ENCODE data around the gene NCKAP5.
A peak's percentile ranks its signal among the peaks of the same experiment; 100 is the strongest.

NCKAP5 gene

DNA sequence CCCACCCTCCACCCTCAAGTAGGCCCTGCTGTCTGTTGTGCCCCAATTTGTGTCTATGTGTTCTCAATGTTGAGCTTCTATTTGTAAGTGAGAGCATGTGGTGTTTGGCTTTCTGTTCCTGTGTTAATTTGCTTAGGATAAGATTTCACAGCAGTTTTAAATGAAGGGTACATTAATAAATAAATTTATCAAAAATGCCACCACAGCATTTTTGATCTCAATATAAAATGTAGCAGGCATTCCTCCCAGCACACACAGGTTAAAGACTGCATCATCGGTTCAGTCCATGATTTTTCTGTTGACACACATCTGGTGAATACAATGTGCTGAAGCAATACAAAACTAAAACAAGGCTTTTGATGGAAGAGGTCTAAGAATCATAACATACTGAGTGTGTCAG, 486.2 kb downstream of the NCKAP5 start:
- DNase-seq (ENCODE audit: low spot score): no peak

DNA sequence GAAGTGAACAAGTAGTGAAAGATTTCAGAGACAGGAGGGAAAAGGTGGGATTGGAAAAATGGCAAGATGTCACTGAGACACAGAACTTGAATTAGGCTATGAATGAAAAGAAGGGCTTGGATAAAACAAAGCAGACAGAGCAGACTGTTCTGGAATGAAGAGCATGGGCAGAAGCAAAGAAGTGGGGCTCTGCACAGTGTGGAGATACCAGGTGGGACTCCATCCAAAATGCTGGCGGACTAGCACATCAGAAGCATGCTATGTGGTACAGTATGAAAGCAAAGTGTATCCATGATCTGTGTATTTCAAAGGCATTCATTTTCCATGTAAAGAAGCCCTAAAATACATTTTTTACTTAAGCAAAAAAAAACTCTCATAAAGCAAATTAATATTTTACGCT, 487.4 kb downstream of the NCKAP5 start:
- no peak for DNase-seq (ENCODE audit: low spot score)

DNA sequence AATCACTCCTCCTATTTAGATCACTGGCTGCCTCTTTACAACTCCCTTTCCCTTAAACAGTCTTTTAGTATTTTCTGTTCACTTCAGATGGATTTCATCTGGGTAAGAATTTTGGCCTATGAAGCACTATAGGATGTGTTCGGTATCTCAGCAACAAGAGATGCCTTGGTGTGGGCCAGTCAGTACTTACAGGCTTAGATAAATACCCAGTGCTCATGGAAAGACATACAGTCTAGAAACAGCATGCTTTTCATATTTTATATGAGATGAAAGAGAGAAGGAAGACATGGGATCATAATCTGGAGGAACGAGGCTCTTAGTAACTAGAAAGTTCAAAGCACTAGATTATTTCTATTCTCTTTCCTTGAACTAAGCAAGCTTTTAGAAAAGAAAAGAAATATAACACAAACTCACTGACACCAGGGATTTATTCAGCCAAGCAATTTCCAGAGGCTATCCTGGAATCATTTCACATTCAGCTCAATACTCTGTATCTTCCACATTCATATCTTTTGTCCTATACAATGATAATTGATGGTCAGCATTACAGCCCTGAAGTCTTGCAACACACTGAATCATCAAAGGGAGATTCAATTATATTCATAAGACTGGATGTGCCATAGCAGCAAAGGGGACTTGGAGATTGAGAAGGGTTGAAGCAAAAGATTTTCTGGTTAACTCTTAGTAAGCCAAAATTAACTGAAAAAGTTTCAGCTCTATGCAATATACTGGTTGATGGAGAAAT, 489.4 kb downstream of the NCKAP5 start:
- DNase-seq (ENCODE audit: low spot score): no peak

DNA sequence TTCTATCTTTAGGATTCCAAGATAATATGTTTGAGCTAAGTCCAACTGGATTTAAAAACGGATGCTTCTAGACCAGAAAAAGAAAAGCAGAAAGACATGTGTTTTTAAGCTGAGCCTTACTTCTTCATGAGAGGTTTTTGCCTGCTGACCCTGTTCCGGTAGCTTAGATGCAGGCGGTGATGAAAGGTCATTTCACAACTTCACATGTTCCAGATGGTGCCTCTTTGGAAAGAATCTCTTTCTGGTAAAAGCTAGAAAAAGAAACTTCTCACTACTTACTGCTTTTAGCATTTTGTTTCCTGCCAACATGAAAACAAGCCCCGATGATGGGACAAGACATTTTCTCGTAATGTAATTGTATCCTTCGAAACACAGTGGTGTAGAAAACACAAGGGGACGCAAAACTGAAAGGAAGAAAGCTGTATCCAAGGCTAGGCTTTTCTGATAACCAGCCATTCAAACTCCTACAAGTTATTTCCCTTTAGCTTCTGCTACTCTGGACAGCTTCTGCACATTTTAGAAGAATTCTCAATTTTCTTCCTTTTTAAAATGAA, 490.9 kb downstream of the NCKAP5 start:
- no peak for DNase-seq (ENCODE audit: low spot score)

DNA sequence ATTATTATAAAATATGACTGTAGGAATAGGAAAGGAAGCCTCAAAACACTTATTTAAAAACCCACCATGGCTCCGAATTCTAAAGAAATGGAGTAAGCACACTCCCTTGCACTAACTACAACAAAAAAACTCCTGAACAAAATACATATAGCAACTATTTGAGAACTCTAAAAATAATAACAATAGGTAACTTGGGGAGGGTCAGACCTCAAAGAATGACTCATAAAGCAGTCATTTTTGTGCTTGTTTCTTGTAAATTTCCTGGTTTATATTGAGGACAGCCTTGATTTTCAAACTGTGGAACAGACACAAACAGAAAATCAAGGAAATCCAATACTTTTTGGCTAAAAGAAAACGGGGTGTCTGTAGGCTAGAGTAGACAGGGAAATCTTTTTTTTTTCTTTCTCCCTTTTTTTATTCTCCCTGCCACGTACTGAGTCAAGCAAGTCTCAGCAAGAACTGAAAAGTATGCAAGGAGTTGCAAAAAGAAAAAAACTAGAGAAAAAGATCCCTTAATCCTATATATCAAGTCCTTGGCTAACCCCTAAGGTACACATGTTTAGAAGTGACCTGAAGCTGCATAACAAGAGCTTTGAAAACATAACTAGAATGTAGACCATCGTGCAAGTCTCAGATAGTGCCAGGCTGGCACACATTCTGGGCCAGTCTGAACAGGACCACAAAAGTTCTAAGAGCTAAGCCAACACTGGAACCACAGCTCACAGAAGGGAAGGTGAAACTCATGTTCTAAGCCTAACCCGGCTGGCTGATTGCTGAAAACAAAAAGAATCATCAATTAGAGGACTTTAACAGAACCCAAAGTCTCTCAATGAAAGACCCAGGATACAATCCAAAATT, 495.2 kb downstream of the NCKAP5 start:
- DNase-seq (ENCODE audit: low spot score): no peak

DNA sequence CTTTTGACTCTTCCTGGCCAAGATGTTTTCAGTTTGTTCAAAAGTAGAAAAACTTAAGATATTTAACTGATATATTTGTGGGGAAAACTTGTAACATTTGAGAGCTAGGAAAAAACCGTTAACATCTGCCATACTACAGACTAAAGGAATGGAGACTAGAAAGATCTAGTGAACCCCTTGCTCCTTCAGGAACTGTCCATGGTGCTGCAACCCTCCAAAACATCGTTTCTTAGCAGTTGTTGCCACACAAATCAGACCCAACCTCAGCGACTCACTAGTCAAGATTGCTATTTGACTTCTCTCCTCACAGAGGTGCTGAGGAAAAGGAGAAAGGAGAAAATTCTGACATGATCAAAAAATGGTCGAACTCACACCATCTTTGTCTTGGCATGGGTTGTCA, 504.5 kb downstream of the NCKAP5 start:
- no peak for DNase-seq (ENCODE audit: low spot score)

DNA sequence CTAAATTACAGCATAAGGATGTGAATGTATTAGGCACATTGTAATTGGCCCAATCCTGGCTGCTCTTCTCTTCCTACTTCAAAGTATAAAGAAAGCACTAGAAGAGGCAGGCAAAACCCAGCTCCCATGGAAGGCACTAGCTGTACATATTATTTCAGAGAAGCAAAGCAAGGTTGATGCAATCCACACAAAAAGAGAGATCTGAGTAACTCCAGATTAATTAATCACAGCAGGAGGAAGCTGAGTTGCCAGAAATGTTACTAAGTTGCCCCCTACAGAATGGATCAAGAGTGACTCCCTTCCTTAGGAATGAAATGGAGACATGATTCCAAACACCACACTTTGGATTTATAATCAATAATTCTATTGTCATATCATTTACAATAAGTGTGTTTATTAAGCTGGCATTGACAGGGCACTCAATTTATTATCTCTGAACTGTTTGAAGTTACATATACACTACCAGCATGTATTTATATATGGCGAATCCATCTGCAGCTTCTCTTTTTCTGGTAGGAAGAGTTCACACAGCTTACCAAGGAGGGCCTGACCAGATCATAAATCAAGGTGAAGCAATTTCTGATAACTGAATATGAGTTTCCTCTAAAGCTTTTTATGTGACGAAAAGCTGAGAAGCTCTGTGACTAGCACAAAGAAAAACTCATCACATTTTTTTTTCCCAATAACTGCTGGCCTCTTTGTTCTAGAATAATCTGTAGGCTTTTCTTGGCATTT, 505.2 kb downstream of the NCKAP5 start:
- DNase-seq (ENCODE audit: low spot score): no peak

DNA sequence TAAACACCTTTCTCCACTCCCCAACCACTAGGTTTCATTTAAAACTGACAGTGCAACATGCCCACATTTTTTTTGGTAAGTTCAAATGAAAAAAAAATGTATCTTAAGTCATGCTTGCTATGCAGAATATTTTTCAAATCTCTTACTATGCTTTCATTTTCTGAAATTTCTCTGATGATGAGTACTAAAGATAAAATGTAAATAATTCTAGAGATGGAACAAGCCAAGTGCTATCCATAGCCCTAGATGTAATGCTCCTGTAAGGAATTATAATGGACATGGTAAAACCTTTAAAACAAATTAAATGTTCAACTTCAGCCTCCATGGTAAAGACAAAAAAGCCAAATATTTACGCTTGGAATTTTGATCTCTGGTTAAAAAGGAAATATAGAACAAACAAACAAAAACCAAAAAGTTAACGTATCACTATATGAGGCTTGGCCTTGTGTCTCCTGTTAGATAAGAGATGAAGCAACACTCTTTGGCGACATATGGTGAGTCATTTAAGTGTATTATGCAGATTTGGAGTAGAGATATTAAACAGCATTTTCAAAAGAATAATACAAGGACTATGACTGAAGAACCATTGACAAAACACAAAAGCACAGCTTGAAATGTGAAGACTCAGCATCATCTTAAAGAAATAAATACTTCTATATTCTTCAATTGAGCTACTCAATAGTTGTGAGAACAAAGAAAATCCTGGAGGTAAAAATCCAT, 506.2 kb downstream of the NCKAP5 start:
- no peak for DNase-seq (ENCODE audit: low spot score)

DNA sequence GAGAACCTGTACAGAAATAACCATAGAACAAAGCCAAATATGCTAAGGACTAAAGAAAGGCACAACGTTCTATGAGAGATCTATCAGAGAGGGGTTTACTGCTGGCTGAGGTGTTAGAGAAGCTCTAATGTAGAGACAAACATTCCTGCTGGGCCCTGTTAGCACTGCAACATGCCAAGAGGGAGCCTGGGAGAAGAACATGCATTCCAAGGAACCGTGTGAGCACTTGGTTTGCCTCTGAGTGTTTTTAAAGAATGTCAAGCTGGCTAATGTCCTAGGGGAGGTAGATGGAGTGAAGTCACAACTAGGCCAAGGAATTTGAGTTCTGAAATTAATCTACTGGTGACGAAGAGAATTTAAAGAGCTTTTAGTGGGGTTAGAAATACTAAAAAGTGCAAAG, 514.0 kb downstream of the NCKAP5 start:
- peak; percentile 2 for DNase-seq (ENCODE audit: low spot score)

DNA sequence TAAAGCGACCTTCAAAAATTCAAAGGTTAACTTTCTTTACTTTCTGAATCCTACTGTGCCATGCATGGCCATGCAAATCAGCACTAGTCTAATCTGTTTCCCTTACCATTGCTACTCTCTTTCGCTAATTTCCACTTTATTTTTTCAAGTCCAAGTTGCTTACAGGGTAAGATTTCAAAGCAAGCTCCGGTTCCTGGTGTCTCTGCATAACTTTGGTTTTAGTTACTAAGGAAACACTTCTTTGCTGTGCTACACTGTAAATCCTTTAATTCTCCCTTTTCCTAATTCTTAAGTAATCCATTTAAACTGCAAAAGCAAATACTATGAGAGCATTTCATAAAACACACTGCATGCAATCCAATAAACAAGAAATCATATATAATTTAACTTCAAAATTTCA, 514.7 kb downstream of the NCKAP5 start:
- DNase-seq (ENCODE audit: low spot score): no peak

DNA sequence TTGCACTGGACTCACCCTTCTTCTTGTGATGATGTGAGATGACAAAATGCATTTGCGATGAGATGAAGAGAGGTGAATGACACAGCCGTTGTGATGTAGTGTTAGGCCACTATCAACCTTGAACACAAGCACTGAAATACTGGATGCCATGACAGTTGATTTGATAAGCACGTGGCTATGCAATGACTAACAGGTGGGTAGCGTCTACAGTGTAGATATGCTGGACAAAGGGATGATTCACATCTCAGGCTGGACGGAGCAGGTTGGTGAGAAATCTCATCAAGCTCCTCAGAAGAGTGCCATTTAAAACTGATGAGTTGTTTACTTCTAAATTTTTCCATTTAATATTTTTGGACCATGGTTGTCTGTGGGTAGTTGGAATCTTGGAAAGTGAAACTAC, 522.5 kb downstream of the NCKAP5 start:
- no peak for DNase-seq (ENCODE audit: low spot score)

DNA sequence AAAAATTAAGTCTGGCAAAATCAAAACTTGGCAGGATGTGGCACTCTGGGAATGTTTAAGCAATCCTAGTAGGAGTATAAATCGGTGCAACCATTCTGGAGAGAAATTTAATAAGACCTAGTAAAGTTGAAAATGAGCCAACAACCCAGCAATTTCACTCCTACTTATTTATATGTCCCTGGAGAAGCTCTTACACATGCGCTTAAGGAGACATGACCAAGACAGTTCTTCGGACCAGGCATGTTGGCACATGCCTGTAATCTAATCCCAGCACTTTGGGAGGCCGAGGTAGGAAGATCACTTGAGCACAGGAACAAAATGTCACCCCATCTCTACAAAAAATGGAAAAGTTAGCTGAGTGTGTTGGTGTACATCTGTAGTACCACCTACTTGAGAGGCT, 523.7 kb downstream of the NCKAP5 start:
- DNase-seq (ENCODE audit: low spot score): no peak

DNA sequence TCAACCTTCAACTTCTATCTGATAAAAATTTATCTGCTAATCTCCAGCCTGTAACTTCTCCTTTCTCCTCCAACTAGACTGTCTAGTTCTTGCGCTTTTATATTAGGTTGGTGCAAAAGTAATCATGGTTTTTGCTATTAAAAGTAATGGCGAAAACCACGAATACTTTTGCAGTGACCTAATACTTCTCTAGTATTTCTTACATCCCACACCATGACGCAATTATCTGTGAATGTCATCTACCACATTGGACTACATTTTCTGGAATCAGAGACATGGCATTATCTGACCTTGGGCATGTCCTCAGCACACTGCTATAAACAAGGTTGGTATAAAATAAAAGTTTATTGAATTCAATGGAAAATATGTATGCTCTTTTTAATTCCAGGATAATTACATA, 528.1 kb downstream of the NCKAP5 start:
- no peak for DNase-seq (ENCODE audit: low spot score)

DNA sequence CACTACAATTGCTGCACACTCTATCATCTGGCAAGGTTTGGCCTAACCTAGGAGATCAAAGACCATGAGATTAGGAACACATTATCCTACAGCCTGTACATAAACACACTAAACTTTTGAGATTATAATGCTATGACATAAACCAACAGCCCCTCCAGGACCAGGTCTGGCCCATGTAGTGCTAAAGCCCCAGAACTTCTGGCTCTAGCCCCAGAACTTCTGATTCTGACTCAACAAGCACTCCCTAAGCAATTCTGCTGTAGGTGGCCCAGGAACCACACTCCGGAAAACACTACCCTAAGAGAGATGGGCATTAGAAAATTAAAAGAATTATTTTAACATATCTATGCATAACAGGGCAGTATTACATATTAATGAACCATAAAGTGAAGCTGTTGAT, 528.7 kb downstream of the NCKAP5 start:
- DNase-seq (ENCODE audit: low spot score): no peak

DNA sequence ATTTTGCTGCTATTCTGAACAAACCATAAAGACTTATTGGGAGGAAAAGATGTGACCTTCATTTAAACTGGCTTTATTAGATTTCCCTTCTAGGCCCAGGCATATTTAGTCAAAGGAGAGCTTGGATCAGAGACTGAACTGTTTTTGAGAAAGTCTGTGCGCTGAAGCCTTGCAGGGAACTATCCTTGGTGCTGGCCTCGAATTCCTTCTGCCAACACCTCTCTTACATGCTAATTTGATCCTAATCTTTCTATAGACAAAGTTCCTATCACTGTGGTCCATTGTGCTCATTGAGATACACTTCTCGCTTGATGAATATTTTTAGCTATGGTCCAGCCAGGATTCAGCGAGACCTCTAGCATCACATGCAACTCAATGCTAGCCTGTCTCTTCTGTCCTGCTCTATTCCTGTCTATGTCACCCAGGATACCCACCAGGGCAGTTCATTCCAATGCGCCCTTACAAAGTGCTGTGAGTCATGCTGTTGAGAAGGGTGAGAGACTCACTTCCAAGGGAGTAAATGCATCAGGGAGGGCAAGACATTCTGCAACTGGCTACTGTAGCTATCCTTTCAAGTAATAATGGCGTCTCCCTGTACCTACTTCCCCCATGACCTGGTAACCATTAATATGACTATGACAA, 541.6 kb downstream of the NCKAP5 start:
- no peak for DNase-seq (ENCODE audit: low spot score)

DNA sequence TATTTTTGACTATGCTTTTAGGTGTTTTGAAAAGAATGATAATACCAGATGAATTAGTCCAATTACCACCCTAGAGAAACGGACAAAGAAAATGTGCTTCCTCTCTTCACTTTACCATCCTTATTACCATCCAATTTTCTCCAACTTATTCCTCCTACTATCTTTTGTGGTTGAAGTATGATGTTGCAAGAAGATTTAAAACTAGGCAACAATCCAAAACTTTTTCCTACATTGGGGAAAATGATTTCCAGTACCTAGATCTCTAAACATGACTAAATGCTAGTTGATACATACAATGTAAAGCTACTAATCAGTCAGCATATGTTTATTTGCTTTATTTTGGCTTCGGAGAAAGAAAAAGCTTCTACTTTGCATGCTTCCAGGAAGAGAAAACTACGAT, 543.3 kb downstream of the NCKAP5 start:
- DNase-seq (ENCODE audit: low spot score): no peak

DNA sequence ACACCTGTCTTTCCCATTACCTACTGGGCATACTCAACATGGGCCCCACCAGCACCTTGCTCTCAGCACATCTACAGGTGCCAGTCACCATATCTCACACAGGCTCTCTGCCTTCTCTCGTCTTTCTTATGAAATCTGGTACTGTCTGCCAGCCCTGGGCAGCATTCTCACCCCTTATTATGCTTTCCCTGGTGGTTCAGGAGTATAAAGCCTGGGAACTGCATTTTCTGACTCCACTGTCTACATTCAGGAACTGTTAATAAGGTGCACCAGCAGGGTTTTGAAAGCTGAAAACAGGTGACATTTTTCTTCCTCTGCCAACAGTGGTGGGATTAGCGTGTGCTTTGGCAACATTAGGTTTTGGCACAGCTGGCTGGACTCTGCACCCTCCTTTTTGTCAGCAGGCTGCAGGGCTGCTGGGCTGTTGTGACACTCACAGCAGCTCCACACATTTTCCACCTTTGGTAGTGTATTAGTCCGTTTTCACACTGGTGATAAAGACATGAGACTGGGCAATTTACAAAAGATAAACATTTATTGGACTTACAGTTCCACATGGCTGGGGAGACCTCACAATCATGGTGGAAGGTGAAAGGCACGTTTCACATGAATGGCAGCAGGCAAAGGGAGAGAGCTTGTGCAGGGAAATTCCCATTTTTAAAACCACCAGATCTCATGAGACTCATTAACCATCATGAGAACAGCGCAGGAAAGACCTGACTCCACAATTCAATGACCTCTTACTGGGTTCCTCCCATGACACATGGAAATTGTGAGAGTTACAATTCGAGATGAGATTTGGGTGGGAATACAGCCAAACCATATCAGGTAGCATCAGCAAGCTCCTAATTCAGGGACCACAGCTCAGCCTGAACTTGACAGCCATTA, 555.2 kb downstream of the NCKAP5 start:
- DNase-seq (ENCODE audit: low spot score): no peak

DNA sequence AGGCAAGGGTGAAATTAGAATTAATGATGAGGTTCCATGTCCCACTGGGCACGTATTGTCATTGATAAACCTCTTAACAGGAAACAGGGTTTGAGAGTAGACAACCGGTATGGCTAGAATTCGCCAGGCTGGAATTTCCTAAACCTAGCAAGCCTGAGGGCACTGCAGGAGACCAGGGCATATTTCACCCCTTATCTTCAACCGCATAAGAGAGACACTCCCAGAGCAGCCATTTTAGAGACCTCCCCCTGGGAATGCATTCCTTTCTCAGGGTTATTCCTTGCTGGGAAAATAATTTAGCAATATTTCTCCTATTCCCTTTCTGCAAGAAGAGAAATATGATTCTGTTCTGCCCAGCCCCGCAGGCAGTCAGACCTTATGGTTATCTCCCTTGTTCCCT, 563.6 kb downstream of the NCKAP5 start:
- no peak for DNase-seq (ENCODE audit: low spot score)

DNA sequence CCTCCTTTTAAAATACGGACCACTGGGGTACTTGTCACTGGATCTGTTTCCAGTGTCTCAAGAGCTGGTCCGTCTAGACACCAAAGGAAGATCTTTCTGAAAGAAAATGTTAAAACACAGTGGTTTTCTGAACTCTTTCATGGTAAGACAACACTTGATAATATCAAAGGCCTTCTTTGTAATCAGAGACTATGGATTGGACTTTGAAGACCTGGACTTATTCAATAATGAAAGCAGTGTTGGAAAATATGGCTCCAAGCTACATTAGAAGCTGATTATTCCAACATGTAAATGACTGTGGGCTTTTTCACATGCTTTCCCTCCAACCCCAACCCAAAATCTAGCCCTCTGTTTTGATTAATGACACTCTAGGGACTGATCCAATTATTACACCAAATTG, 568.8 kb downstream of the NCKAP5 start:
- DNase-seq (ENCODE audit: low spot score): no peak

DNA sequence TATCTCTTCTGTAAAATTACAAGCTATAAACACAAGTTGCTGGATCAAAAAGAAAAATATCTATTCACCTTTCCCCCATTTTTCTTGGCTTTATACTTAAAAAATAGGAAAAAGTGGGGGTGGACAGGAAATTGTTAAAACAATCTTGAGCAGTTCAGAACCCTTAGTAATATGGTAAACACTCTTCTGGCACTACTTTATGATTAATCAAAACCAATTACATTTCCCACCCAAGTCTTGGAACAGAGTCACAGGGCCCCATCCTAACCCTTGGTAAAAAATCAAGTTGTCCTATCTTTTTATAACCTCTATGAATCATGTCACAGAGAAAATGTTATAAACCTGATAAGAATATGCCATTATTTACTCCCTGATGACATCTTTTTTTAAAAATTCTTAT, 570.0 kb downstream of the NCKAP5 start:
- DNase-seq (ENCODE audit: low spot score): no peak
